Kidney epithelial cell (primary cell): Measurements from ENCODE around the gene SAMM50. TPM values are rescaled to one million over a fixed set of nuclear protein-coding genes. Genes with fewer than 3 reads are reported as not detected.
A peak's percentile ranks its signal among the peaks of the same experiment; 100 is the strongest.

Experiments used
- DNase-seq: peaks from one replicate; pipeline ENCODE4 v3.0.0-alpha.2; 2010; ENCODE audit warnings: low read depth
- H3K27me3 ChIP-seq: 2 replicates; pipeline ENCODE4 v1.6.0; 2011; ENCODE audit warnings: low read length; ENCODE audit not compliant: control insufficient read depth, insufficient read depth
- H3K36me3 ChIP-seq: 2 replicates; pipeline ENCODE4 v1.5.1; 2011; ENCODE audit warnings: low read length; ENCODE audit not compliant: control insufficient read depth, insufficient read depth
- H3K4me3 ChIP-seq: 2 replicates; pipeline ENCODE4 v1.5.1; 2011; ENCODE audit warnings: low read depth, mild to moderate bottlenecking, control low read depth, low read length
- total RNA-seq: library from RNA; depleted of rRNA; stranded (reverse); fragments of >200 nt; gene quantifications from 2 replicates; pipeline ENCODE4 v1.2.3, GENCODE V29; 2015
- TF ChIP-seq, protein P1 (sequence below): IDR thresholded peaks from 2 replicates; pipeline ENCODE4 v1.5.1; 2011; ENCODE audit warnings: mild to moderate bottlenecking, moderate library complexity, low read length, control low read depth, inconsistent platforms; ENCODE audit not compliant: insufficient read depth, poor library complexity, severe bottlenecking

Gene SAMM50
- total RNA-seq, 1 donor from 2014 or later: 41.4 TPM

- Histone ChIP-seq H3K4me3 (no peak overlapping the region), H3K36me3 (no peaks in the 10 kb centered on the region), H3K27me3 (no peaks in the 10 kb centered on the region)
- DNase-seq: no peak
- TF ChIP-seq, protein P1, sequence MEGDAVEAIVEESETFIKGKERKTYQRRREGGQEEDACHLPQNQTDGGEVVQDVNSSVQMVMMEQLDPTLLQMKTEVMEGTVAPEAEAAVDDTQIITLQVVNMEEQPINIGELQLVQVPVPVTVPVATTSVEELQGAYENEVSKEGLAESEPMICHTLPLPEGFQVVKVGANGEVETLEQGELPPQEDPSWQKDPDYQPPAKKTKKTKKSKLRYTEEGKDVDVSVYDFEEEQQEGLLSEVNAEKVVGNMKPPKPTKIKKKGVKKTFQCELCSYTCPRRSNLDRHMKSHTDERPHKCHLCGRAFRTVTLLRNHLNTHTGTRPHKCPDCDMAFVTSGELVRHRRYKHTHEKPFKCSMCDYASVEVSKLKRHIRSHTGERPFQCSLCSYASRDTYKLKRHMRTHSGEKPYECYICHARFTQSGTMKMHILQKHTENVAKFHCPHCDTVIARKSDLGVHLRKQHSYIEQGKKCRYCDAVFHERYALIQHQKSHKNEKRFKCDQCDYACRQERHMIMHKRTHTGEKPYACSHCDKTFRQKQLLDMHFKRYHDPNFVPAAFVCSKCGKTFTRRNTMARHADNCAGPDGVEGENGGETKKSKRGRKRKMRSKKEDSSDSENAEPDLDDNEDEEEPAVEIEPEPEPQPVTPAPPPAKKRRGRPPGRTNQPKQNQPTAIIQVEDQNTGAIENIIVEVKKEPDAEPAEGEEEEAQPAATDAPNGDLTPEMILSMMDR: no peak
Observed at GRCh38 chr22:44018594-44018993, 63.4 kb downstream of the SAMM50 start.

GRCh38 chr22:44019416-44019815, 64.2 kb downstream of the SAMM50 start:
- H3K27me3 ChIP-seq: no peaks in the 10 kb centered on the region
- no peak overlapping the region for H3K4me3 ChIP-seq
- H3K36me3 ChIP-seq: no peaks in the 10 kb centered on the region
- TF ChIP-seq, protein P1: no peak
- DNase-seq: no peak

DNA sequence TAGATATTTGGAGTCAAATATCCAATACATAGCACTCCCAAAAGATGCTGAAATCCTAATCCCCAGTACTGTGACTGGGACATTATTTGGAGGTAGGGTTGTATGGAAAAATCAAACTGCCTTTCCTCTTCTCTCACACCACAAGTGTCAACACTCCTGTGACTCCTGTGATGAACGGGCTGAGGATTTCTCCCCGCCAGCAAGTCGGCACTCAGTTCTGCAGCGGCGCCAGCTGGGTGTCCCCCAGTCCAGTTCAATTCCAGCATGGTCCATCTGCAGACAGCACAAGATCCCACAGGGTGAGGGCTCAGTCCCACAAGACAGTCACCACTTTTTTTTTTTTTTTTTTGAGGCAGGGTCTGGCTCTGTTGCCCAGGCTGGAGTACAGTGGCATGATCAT, 64.6 kb downstream of the SAMM50 start:
- no peak for DNase-seq
- Histone ChIP-seq H3K36me3 (no peaks in the 10 kb centered on the region), H3K4me3 (no peak overlapping the region), H3K27me3 (no peaks in the 10 kb centered on the region)
- TF ChIP-seq, protein P1: no peak

DNA sequence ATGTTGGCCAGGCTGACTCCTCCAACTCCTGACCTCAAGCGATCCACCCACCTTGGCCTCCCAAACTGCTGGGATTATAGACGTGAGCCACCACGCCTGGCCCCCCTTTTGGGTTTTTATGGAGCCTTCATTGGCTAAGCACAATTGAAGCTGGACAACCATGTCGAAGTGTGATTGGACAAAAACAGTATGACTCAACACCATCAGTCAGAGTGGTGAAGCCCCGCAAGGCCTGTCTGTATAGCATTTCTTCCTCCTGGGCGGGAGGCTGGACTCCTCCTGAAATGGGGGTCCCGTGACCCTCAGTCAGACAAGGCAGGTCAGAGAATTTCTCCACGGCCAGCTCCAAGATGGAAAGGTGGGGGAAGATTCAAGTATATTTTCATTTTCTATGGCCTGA, 65.7 kb downstream of the SAMM50 start:
- H3K36me3 ChIP-seq: no peaks in the 10 kb centered on the region
- no peaks in the 10 kb centered on the region for H3K27me3 ChIP-seq
- DNase-seq: no peak
- TF ChIP-seq, protein P1: no peak
- no peak overlapping the region for H3K4me3 ChIP-seq

DNA sequence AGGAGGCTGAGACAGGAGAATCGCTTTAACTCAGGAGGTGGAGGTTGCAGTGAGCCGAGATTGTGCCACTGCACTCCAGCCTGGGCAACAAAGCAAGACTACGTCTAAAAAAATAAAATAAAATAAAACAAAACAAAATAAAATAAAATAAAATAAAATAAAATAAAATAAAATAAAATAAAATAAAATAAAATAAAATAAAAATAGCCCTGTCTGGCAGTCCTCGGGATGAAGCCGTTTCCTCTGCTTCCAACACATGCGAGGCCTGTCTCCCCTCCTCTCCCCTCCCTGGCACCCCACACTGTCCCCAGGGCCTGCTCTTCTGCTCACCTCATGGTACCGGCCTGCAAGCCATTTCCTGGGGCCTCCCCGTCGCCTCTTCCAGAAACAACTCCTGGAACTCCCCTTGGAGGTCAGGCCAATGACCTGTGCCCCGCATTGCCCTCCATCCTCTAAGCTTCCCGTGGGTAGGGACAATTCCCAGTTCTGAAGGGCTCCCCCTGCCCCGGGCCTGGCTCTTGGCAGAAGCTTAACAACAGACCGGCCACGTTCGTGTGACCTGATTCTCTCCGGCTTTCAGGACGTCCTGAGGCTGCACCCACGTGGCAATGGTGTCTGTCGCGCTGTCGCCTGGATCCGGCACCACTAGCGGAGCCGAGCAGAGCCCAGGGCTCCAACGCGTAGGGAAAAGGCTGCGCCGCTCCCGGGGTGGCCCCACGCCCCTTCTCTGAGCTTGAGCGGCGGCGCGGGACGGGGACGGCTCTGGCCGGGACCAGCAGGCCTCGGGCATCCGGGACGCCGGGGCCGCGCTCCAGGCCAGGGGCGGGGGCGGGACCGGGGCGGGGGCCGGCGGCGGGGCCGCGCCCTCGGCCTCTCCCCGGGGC, 68.4 kb downstream of the SAMM50 start:
- no peak for DNase-seq
- TF ChIP-seq, protein P1: no peak
- peak overlapping the region; percentile 48 for H3K4me3 ChIP-seq
- no peaks in the 10 kb centered on the region for H3K27me3 ChIP-seq
- no peaks in the 10 kb centered on the region for H3K36me3 ChIP-seq
